CD14-positive monocyte (primary cell): ENCODE results near the gene LRCH4. TPM values are rescaled to one million over a fixed set of nuclear protein-coding genes. Genes with fewer than 3 reads are reported as not detected.

Experiments used
- DNase-seq, 3 donors: peaks; one replicate each; pipeline ENCODE4 v3.0.0-alpha.2; 2011 to 2022
- H2AFZ ChIP-seq: 2 replicates; pipeline ENCODE4 v1.6.0; 2012; ENCODE audit warnings: mild to moderate bottlenecking, low read depth, low read length, inconsistent platforms; ENCODE audit not compliant: insufficient read depth, poor library complexity, severe bottlenecking
- H3K27ac ChIP-seq, 2 donors: 1 replicate in 1 of 2; 2 replicates in 1 of 2; pipeline ENCODE4 v1.5.1; 2012 to 2013; ENCODE audit warnings: low read length in 2 of 2, control low read depth in 1 of 2, inconsistent platforms in 1 of 2, low read depth in 1 of 2, mild to moderate bottlenecking in 1 of 2
- H3K27me3 ChIP-seq, 2 donors: one replicate each; pipeline versions ENCODE4 v1.6.0 to v1.6.1; 2011 to 2013; ENCODE audit warnings: low read length in 2 of 2; ENCODE audit not compliant: control insufficient read depth in 2 of 2, insufficient read depth in 2 of 2
- H3K36me3 ChIP-seq, 2 donors: replicated peaks in 1 of 2; 1 replicate in 1 of 2; 2 replicates in 1 of 2; pipeline versions ENCODE4 v1.5.1 to v1.6.1; 2012 to 2013; ENCODE audit warnings: low read length in 2 of 2, control low read depth in 1 of 2, inconsistent platforms in 1 of 2, mild to moderate bottlenecking in 1 of 2; ENCODE audit not compliant: insufficient read depth in 2 of 2, control insufficient read depth in 1 of 2
- H3K4me1 ChIP-seq, 2 donors: 1 replicate in 1 of 2; 2 replicates in 1 of 2; pipeline versions ENCODE4 v1.5.1 to v1.6.1; 2012 to 2013; ENCODE audit warnings: low read length in 2 of 2, control low read depth in 1 of 2, inconsistent platforms in 1 of 2, mild to moderate bottlenecking in 1 of 2, moderate library complexity in 1 of 2; ENCODE audit not compliant: insufficient read depth in 2 of 2, control insufficient read depth in 1 of 2
- H3K4me2 ChIP-seq: replicated peaks from 2 replicates; pipeline ENCODE3; 2012; ENCODE audit warnings: low read length, moderate library complexity, mild to moderate bottlenecking; ENCODE audit not compliant: poor library complexity, severe bottlenecking; ENCODE audit errors: extremely low read depth
- H3K4me3 ChIP-seq, 3 experiments: fragments of 200-600 bp in 1 of 3; sonication (generic) in 1 of 3; replicated peaks in 1 of 3; 1 replicate in 2 of 3; 2 replicates in 1 of 3; pipeline ENCODE4 v1.5.1; 2011 to 2013; ENCODE audit warnings: low read length in 3 of 3, mild to moderate bottlenecking in 3 of 3, control low read depth in 2 of 3, low read depth in 2 of 3, inconsistent platforms in 1 of 3, moderate library complexity in 1 of 3
- H3K79me2 ChIP-seq: 2 replicates; pipeline ENCODE4 v1.6.0; 2012; ENCODE audit warnings: mild to moderate bottlenecking, control low read depth, inconsistent platforms, low read length, moderate library complexity; ENCODE audit not compliant: insufficient read depth
- H3K9ac ChIP-seq: 2 replicates; pipeline ENCODE4 v1.6.0; 2017; ENCODE audit warnings: low read length, mild to moderate bottlenecking; ENCODE audit not compliant: insufficient read depth, poor library complexity, severe bottlenecking
- H3K9me3 ChIP-seq, 2 donors: replicated peaks in 1 of 2; 1 replicate in 1 of 2; 2 replicates in 1 of 2; pipeline versions ENCODE4 v1.5.1 to v1.6.1; 2012 to 2013; ENCODE audit warnings: low read length in 2 of 2, control low read depth in 1 of 2; ENCODE audit not compliant: control insufficient read depth in 1 of 2, insufficient read depth in 1 of 2
- H4K20me1 ChIP-seq: 2 replicates; pipeline ENCODE4 v1.6.0; 2012; ENCODE audit warnings: mild to moderate bottlenecking, low read length, control low read depth, moderate library complexity; ENCODE audit not compliant: insufficient read depth
- H3K27ac Mint-ChIP-seq, 7 donors: one replicate each; pipeline ENCODE4 v1.8.0; 2020; ENCODE audit warnings: mild to moderate bottlenecking in 7 of 7, mixed read lengths in 7 of 7, moderate library complexity in 6 of 7, inconsistent platforms in 2 of 7
- H3K27me3 Mint-ChIP-seq, 3 donors: one replicate each; pipeline ENCODE4 v1.8.0; 2021 to 2022; ENCODE audit warnings: low read depth in 3 of 3, mild to moderate bottlenecking in 3 of 3, mixed read lengths in 3 of 3, moderate library complexity in 3 of 3, inconsistent platforms in 1 of 3
- H3K36me3 Mint-ChIP-seq, 2 donors: one replicate each; pipeline ENCODE4 v1.8.0; 2020; ENCODE audit warnings: mixed read lengths in 2 of 2, inconsistent platforms in 1 of 2, mild to moderate bottlenecking in 1 of 2
- H3K4me1 Mint-ChIP-seq: one replicate; pipeline ENCODE4 v1.8.0; 2020; ENCODE audit warnings: mild to moderate bottlenecking, mixed read lengths
- H3K4me3 Mint-ChIP-seq, 2 donors: one replicate each; pipeline ENCODE4 v1.8.0; 2020; ENCODE audit warnings: mild to moderate bottlenecking in 2 of 2, mixed read lengths in 2 of 2, moderate library complexity in 1 of 2
- H3K9me3 Mint-ChIP-seq, 7 donors: one replicate each; pipeline ENCODE4 v1.8.0; 2020 to 2022; ENCODE audit warnings: mixed read lengths in 7 of 7, mild to moderate bottlenecking in 6 of 7, moderate library complexity in 6 of 7, inconsistent platforms in 2 of 7
- CTCF ChIP-seq: fragments of 200-600 bp; IDR thresholded peaks from one replicate; pipeline ENCODE4 v1.8.0; 2022; ENCODE audit warnings: antibody characterized with exemption, mild to moderate bottlenecking
- WGBS: methylation state at CpG from one replicate; pipeline ENCODE4 v1.1.5; 2013; ENCODE audit warnings: missing lambda C conversion rate; ENCODE audit not compliant: insufficient coverage; 5-methylcytosine and 5-hydroxymethylcytosine counted together
- intact Hi-C, 2 donors: fragments of 100-400 bp; cut with micrococcal nuclease; formaldehyde crosslinking; loops; one replicate each; pipeline versions ENCODE4 v1.15.0 to v1.15.1; 2023
- polyA plus RNA-seq, 3 donors: library from polyadenylated mRNA; depleted of rRNA in 1 of 3; unstranded in 2 of 3; stranded (reverse) in 1 of 3; fragments of 300-500 nt in 2 of 3; fragments of >200 nt in 1 of 3; fragmentation: Illumina TruSeq in 2 of 3; gene quantifications; 1 replicate in 2 of 3; 2 replicates in 1 of 3; pipeline ENCODE4 v1.2.3, GENCODE V29; 2012 to 2021

Gene LRCH4
- polyA plus RNA-seq, 3 donors: 132 to 286 (median 134) TPM

GRCh38 chr7:100630066-100630465, 44.1 kb upstream of the LRCH4 start:
- H3K36me3 ChIP-seq: no peaks in the 10 kb centered on the region
- no peak overlapping the region for H2AFZ ChIP-seq
- Mint-ChIP-seq H3K4me3 (no peak overlapping the region), H3K9me3 (peaks cover 0 to 4% (median 0%) of the 10 kb centered on the region in 7 donors), H3K4me1 (peaks cover 21% of the 10 kb centered on the region), H3K27me3 (peaks cover 16 to 43% (median 42%) of the 10 kb centered on the region in 3 donors), H3K27ac (no peak overlapping the region), H3K36me3 (no peaks in the 10 kb centered on the region)
- no peak overlapping the region for H3K4me2 ChIP-seq
- DNase-seq: no peak
- whole genome bisulfite sequencing: 100% methylated on average over 1 of the region's 4 CpGs
- TF ChIP-seq CTCF: no peak
- H3K4me1 ChIP-seq: peaks cover 14 to 25% of the 10 kb centered on the region in 2 donors
- H4K20me1 ChIP-seq: no peaks in the 10 kb centered on the region
- no peak overlapping the region for H3K9ac ChIP-seq
- no peaks in the 10 kb centered on the region for H3K79me2 ChIP-seq
- H3K27me3 ChIP-seq: peaks cover 0 to 13% of the 10 kb centered on the region in 2 donors
- no peaks in the 10 kb centered on the region for H3K9me3 ChIP-seq
- H3K27ac ChIP-seq: no peak overlapping the region
- no peak overlapping the region for H3K4me3 ChIP-seq
- intact Hi-C loops: no loop called here

- H3K4me3 Mint-ChIP-seq: no peak overlapping the region
- WGBS: 92% methylated on average over 6 of the region's 11 CpGs
- peaks cover 0 to 13% of the 10 kb centered on the region in 2 donors for H3K27me3 ChIP-seq
- no peaks in the 10 kb centered on the region for H3K36me3 ChIP-seq
- peaks cover 15 to 41% (median 39%) of the 10 kb centered on the region in 3 donors for H3K27me3 Mint-ChIP-seq
- TF ChIP-seq CTCF: peak; percentile 44
- H3K4me1 ChIP-seq: peaks cover 14 to 25% of the 10 kb centered on the region in 2 donors
- H3K4me3 ChIP-seq: no peak overlapping the region
- H3K27ac ChIP-seq: no peak overlapping the region
- intact Hi-C loops: no loop called here
- no peaks in the 10 kb centered on the region for H4K20me1 ChIP-seq
- no peaks in the 10 kb centered on the region for H3K36me3 Mint-ChIP-seq
- H3K9ac ChIP-seq: no peak overlapping the region
- DNase-seq: peak; percentile 21 to 45 (median 29)
- H3K9me3 Mint-ChIP-seq: peaks cover 0 to 7% (median 0%) of the 10 kb centered on the region in 7 donors
- H2AFZ ChIP-seq: no peak overlapping the region
- H3K79me2 ChIP-seq: no peaks in the 10 kb centered on the region
- H3K4me1 Mint-ChIP-seq: peaks cover 21% of the 10 kb centered on the region
- peak overlapping the region in 1 of 7 donors; percentile 53 for H3K27ac Mint-ChIP-seq
- no peak overlapping the region for H3K4me2 ChIP-seq
- no peaks in the 10 kb centered on the region for H3K9me3 ChIP-seq
Measured at GRCh38 chr7:100629117-100629716, 43.3 kb upstream of the LRCH4 start.
